GM19468 (cell line): Measurements from ENCODE around the gene DGKD.

ENCODE experiments used
- ATAC-seq: cut with Tn5 transposase; IDR thresholded peaks from one replicate; pipeline ENCODE4 v1.9.1; 2021; ENCODE audit warnings: mild to moderate bottlenecking, moderate library complexity, moderate number of reproducible peaks; ENCODE audit not compliant: unreplicated experiment; ENCODE audit errors: extremely low read depth

The DGKD gene

DNA sequence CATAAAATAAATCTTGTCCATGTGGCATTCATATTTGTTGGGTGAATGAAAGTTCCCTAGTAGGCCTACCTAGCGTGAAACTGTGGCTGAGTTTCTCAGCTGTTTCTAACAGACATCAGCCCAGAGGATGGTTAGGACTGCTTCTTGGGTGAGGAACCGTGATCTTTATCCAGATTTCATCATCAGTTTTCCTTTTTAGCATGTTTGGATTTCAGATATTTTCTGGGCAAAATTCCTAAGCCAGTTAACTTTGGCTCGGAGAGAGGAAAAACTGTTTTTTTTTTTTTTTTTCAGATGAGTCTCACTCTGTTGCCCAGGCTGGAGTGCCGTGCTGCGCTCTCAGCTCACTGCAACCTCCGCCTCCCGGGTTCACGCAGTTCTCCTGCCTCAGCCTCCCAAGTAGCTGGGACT is 53.5 kb downstream of the DGKD start:
- no peak for ATAC-seq

DNA sequence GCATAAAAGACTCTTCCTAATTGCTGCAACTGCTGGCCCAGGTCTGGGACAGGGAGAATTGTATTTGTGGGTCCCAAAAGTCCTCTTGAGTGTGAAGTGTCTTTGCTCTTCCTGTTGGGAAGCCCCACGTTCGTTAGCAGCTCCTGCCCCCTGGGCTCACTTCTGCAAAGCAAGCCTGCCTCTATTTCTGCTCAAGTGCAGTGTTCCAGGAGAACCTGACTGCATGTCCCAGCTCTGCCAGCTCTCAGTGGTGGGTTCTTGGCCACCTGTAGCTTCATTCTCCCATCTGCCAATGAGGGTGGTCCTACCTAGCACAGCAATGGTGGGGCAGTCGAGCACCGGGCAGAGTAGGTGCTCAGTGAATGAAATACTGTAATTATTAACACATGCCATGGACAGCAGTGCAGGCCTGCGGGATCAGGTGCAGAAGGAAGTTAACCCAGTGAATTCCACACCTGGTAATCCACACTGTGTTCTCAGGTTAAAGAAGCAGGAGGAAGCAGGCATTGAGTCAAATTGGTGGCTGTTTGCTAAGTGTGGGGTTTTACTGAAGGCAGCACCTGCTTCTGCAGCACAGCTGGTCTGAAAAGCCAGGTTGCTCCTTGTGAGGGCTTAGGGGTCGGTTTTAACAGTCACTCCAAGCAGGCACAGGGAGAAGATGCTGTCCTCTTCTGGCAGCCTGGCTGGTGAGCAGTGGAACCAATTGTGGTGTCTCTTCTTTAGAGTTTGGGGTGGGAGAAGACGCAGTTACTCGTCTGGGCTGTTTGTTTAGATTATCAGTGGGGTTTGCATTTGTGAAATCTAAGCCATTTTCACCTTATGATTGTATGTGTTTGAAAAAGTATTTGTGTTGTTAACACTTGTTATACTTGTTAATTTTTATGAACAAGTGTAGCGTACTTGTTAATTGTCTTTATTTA is 54.3 kb downstream of the DGKD start:
- no peak for ATAC-seq

DNA sequence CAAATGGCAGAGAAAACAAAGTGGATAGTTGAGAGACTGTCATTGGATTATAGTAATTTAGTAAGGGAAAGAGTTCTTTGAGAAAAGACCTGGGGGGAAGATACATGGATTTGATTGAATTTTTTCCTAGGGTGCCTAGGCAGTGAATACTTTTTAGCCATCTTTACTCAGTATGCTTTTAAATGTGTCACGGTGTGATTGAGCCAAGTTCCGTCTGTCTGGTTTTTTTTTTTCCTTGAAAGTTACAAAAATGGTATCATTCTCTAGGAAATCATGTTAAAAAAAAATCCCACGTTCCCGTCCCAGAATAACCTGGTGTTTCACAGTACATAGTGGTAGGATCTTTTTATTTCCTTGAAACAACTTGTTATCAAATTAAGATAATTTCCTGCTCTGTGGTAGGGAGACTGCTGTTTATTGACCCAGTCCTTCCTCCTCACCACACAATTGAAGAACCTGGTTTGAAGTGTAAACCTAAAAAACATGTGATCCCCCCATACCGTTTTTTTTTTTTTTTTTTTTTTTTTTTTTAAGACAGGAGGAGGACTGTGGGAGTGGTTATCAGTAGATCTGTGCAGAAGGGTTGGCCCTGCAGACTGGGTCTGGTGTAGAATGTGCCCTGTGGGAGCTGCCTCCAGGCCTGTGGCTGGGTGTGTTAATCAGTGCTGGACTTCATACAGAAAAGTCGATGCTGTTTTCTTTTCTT is 55.1 kb downstream of the DGKD start:
- ATAC-seq = no peak

DNA sequence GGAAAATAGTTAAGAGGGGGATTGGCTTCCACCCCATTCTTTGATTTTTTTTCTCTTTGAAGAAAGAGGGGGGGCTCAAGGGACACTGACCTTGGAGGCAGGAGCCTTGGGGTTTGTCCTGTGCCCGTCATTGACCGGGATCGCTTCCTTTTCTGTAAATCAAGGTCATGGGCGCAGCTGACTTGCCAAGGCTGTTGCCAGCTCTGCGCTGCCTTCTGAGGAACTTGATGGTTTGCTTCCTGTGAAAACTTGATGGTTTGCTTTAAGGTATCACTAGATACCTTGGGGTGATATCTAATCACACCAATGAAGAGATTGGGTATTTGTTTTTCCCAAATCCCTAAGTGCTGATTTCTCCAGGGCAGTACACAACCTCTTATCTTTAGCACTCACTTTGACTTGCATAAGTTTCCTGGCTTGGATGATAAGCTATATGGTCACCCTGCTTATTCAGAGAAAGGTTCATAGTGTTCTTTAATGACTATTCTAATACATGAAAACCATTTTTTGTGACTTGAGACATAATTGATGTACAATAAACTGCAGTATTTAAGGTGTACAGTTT is 56.0 kb downstream of the DGKD start:
- no peak for ATAC-seq

DNA sequence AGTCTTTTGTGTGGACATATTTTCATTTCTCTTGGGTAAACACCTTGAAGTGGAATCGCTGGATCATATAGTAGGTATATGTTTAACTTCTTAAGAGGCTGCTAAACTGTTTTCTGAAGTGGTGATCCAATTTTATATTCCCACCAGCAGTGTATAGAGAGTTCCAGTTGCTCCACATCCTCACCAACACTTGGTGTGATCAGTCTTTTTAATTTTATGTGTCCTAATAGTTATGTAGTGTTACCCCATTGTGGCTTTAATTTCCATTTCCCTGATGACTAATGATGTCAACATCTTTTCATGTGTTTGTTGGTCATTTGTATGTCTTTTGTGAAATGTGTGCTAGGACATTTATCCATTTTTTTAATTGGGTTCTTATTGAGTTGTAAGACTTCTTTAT is 56.9 kb downstream of the DGKD start:
- ATAC-seq = no peak

DNA sequence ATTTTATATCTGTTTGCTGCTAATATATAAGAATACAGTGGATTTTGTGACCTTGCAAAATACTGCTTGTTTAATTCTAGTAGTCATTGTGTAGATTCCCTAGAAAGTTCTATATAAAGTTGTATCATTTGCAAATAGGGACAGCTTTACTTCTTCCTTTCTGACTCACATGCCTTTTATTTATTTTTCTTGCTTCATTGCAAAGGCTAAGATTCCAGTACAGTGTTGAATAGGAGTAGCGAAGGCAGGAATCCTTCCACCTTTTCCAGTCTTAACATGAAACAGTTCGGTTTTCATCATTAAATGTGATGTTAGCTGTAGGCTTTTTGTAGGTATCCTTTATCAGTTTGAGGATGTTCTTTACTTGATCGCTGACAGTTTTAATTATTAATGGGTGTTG is 58.1 kb downstream of the DGKD start:
- ATAC-seq = no peak

DNA sequence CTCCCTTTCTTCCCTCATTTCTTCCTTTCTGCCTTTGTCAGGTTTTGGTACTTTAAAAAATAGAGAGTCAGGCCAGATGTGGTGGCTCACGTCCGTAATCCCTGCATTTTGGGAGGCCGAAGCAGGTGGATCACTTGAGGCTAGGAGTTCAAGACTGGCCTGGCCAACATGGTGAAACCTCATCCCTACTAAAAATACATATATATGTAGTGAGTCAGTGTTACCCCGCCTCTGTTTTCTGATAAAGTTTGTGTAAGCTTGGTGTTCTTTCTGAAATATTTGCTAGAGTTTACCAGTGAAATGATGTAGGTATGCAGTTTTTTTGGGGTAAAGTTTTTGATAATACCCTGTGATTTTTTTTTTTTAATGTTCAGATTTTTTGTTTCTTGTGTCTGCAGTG is 58.8 kb downstream of the DGKD start:
- no peak for ATAC-seq

DNA sequence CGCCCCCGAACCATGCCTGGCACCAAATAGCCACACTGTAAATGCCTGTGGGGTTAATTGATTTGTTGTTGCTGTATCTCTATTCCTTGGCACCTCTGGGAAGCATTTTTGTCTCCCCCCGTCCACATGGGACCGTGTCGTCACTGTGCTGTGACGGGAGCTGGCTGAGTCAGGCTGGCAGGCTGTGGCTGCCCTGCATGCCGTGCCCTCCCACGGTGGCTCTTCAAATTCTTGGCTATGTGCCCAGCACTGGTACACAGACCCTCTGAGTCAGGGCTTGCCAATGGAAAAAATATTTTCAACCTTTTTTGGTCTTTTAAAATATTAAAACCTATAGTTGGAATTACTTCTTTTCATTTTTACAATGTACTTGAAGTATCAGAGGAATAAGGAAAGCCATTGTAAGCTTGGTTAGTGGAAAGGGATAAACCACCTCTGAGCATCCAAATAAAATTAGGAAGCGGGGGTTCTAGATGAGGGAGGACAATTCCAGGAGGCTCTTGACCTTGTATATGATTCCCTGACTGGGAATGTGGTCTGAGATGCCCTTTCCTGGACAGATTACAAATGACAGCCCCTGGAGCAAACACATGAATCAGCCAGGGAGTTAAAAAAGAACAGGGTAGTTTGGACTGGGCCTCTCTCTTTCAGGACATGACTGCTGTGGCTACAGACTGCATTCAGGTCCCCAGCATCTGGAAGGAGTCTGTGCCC is 59.4 kb downstream of the DGKD start:
- no peak for ATAC-seq

DNA sequence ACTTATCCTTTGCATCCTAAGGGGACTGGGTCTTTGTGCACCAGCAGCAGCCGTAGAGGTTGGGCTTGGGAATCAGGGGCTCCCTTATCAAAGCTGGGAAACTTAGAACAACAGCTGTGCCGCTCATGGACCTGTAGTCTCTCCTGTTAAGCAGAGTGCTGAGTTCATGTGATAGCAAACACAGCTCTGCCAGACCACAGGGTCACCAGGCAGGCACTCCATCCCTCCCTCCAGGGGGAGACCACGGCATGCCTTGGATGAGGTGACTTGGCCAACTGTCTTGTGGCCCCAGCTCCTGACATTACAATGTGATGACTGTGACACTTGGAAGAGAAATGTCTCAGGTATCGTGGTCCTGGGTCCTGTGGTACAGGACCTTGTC is 60.0 kb downstream of the DGKD start:
- no peak for ATAC-seq

DNA sequence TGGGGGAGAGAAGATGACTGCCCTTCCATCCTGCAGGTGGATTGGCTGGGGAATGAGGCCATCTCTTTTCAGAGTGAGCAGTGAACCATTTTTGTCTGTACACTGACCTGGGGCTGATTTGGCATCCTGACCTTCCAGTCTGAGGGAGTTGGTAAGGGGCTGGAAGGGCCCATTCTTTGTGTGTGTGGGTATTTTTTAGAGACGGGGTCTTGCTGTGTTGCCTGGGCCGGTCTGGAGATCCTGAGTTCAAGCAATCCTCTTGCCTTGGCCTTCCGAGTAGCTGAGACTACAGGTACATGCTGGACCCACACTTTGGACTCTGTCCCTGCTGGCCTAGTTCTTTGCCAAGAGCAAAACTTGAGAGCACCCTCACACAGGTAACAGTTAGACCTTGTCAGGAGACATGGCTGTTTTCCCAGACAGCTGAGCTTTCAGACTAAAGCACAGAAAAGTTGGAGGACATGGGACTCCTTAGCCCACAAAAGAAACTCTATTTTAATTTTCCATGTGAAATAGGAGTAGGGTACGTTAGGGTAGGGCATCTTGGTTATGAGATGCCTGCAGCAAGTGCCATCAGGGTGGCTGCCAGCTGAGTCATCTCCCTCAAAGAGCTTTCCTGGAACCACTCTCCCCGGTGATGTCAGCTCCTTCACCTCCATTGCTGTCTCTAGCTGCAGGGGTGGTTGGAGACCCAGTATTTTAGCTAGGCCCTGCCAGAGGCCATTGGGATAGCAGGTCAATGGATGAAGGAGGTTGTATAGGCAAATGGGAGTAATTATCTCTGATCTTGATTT is 60.7 kb downstream of the DGKD start:
- no peak for ATAC-seq

DNA sequence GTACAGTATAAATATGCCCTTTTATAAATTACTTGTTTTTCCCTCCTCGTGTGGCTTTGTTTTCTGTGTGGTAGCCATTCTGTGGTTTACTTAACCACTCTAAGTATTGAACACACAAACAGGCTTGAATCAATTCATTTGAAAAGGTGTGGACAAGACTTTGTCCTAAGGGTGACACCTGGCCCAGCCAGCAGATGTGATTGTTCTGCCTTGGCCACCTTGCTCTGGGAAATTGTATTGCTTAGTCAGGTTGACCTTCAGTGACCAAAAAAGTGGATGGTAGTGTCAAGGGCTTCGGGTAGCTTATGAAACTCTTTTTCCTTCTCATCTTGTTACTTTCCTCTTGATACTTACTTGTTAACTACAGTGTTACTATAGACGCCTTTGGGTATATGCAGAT is 61.9 kb downstream of the DGKD start:
- no peak for ATAC-seq

DNA sequence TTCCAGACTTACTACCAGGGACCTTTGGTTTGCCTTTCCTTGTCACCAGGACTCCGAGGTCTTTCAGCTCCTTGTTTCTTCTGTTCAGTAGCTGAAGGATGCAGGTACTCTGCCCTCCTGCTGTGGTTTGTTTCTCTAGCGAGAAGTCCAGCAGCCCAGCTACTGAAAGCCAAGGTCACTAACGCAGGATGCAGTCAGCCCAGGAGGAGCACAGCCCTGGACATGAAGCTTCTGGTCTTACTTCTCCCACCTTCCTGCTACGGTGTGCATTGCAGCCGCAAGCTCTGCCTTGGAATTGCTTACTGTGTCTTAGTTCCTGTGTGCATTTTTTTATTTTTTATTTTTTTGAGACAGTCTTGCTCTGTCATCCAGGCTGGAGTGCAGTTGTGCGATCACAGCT is 62.4 kb downstream of the DGKD start:
- ATAC-seq = no peak

DNA sequence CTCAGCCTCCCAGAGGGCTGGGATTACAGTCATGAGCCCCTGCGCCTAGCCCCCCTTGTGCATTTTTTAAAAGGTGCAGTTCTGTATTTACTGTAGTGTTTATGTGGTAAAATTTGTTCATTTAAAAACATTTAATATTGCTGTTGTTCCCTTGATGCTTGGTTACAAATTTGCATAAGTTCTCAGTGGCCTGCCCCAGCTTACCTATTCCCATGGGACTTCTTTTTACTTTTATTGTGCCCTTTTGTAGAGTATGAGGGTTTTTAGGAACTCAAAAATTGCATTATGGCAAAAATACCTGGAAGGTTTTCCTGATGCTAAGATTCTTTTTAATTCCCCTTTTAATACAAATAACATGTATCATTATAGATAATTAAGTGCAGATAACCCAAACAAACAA is 63.0 kb downstream of the DGKD start:
- ATAC-seq = no peak

DNA sequence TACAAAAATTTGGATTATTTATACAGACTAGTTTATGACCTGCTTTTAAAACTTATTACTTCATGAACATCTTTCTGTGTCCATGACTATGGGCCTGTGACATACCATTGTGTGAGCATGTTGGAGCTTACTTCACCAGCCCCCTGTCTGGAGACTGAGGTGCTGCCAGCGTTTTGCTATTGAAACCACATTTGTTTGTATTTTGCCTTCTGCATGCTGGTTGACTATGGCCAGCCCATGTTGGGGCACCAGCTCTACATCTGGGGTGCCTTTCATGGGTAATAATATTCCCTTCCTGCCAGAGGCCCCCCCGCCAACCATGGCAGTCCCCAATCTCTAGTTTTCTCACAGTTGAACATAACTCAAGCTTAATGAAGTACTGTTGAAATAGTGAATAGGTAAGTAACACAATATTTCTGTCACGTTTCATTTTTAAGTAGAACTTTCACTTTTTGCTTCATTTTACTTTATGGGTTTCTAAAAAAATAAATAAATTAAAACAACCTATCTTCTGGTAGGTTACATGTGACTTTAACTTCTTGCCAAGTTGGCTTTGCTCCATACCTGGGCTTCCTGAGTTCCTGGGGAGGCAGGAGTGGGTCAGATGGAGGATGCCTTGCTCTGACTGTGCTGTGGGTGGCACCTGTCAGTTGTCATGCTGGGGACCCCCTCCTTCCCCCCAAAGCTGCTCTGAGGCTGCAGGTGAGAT is 63.9 kb downstream of the DGKD start:
- no peak for ATAC-seq

DNA sequence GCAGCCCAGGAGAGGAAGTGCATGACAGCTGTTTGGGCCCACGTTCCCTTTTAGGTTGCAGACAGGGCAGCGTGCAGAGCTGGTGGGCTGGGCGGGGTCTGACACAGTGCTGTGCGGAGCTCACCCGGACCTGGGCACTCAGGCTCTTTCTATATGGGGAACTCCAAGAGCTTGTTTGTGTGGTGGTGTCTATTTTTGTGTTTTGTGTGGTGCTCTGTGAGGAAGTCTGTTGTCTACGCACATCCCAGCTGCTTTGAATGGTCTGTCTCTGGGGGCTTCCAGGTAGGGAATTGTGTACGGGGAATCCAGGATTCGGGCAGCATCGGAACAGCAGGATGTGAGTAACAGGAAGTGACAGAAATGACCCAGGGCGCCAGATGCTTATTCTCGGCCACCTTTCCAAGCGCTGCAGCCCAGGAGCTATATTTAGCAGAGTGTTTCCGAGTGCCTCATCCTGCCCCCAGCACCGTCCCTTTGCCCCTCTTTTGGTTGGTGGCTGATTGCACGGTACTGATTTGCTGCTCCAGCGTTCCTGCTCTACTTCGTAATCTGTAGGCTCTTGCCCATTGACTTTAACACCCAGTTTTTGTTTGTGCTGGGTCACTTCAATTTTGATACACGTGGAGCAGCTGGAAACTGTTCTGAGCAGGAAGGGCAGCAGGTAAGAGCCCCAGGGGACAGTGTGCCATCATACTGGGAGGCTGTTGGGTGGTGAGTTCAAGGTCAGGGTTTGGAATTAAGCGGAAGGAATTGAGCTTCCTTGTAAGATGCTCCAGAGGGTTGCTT is 64.7 kb downstream of the DGKD start:
- ATAC-seq = no peak

DNA sequence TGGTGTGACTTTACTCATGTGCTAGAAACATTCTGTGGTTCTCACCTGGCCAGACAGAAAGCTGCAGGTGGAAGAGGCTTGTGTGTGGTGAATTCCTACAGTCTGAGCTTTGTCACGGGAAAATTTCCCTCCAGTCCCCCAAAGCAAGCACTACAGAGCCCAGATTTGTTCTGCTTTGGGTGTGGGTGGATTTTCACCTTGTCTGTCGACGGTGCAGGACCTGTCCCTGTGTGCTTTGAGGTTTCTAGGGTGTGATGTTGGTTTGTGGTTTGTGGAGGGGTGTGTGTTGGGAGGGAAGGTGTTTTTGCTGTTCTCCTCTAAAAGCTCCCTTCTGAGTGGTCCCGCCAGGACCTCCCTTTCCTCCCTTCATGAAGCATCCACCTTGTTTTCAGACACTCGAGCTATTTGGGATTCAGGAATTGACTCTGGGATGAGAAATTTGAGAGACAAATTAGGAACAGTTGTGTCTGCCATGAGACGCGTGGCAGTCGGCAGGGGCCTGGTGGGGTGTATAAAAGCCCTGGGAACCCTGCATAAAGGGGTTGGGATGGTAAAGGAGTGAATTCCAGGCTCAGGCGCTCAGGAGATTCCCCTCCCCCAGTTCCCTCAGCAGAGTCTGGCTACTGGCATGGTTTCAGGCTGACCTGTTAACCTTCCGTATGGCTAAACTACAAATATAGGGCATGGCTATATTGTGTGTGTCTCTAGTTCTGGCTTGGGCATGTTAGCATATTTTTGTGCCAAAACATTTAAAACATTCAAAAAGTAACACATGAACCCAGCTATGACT is 65.5 kb downstream of the DGKD start:
- ATAC-seq = no peak

DNA sequence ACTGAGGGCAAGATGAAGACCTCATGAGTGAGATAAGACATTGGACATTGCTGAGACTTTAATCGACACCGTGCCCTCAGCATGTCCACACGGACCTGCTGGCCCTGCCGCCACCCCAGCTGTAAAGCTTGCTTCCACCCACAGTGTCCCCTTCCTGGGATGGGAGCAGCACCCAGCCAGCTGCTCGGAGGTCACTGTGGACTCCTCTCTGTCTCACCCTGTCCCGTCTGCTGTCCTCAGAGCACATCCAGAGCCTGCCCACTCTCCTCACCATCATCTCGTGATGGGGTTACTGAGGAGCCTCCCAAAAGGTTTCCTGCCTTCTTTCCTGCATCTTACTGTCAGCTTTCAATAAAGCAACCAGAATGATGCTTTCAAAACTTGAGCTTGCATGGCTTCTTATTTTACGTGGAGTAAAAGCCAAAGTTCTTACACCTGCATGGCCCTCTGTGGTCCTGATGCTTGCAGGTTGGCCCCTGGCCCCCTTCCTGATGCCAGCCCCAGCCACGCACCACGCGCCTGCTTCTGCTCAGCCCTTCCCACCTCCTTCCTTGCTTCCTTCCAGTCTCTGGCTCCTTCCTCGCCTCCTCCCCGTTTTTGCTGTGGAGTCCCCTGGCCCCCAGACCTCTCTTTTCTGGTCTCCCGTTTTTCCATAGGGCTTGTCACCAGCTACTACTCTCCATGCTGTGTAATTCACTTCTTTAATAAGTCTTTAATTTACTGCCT is 67.0 kb downstream of the DGKD start:
- ATAC-seq = no peak
